HAP-1 (cell line): ENCODE measurements around the gene OR1J2.
"Not testable (repeated sequence)": the region's sequence is repeated elsewhere in the genome, so short reads cannot be mapped to it uniquely, and the experiment has no call there.

Source experiments
- DNase-seq, 2 experiments: peaks; one replicate each; pipeline ENCODE4 v3.0.0-alpha.2; 2016 to 2020; ENCODE audit warnings: low spot score in 2 of 2
- H3K27me3 ChIP-seq: fragments of 250-450 bp; sonication (Bioruptor Pico); 2 replicates; pipeline ENCODE4 v1.5.1; 2020; ENCODE audit warnings: low read depth, mild to moderate bottlenecking, moderate library complexity
- H3K36me3 ChIP-seq: fragments of 250-450 bp; sonication (Bioruptor Pico); replicated peaks from 2 replicates; pipeline ENCODE4 v1.5.1; 2020; ENCODE audit warnings: mild to moderate bottlenecking
- H3K4me1 ChIP-seq: fragments of 250-450 bp; sonication (Bioruptor Pico); 2 replicates; pipeline ENCODE4 v1.5.1; 2020; ENCODE audit warnings: mild to moderate bottlenecking
- H3K4me3 ChIP-seq: fragments of 250-450 bp; sonication (Bioruptor Pico); 2 replicates; pipeline ENCODE4 v1.5.1; 2020; ENCODE audit warnings: mild to moderate bottlenecking, moderate library complexity
- H3K9me3 ChIP-seq: fragments of 250-450 bp; sonication (Bioruptor Pico); 2 replicates; pipeline ENCODE4 v1.5.1; 2020; ENCODE audit warnings: mild to moderate bottlenecking, moderate library complexity
- in situ Hi-C: fragments of 300-500 bp; cut with MboI; formaldehyde crosslinking; loops from 3 replicates; pipeline ENCODE4 v1.14.3; 2020; ENCODE audit warnings: low sequenced_read_pairs, inconsistent platforms, mixed read lengths

OR1J2 gene

DNA sequence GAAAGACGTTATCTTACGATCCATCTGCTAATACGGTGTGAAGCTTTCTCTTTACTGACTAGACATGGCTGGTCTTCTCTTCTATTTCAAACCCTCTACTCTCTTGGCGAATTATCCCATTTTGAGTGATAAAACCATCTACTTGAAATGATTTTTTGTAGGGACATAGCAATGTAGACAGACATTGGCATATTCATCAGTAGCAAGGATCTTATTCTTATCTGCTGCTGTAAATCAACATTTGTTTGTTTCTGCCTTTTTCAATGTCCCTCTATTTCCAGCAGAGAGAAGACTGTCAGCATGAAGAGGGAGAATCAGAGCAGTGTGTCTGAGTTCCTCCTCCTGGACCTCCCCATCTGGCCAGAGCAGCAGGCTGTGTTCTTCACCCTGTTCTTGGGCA, 8.2 kb downstream of the OR1J2 start, which contains the start of gene OR1J4:
OR1J4 (plus strand) TSS at position 301 of the 400 bp plus-strand sequence; CDS start at position 301, 0 bp downstream.
- Histone ChIP-seq H3K9me3 (no peaks in the 10 kb centered on the region), H3K4me1 (no peaks in the 10 kb centered on the region), H3K4me3 (no peak within 1 kb of the TSS), H3K36me3 (no peaks in the 10 kb centered on the region), H3K27me3 (no peaks in the 10 kb centered on the region)
- no peak for DNase-seq
- in situ Hi-C loops = no loop called here

DNA sequence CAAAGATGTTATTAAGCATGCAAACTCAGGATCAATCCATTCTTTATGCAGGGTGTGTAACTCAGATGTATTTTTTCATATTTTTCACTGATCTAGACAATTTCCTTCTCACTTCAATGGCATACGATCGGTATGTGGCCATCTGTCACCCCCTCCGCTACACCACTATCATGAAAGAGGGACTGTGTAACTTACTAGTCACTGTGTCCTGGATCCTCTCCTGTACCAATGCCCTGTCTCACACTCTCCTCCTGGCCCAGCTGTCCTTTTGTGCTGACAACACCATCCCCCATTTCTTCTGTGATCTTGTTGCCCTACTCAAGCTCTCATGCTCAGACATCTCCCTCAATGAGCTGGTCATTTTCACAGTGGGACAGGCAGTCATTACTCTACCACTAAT, 8.8 kb downstream of the OR1J2 start:
- Histone ChIP-seq H3K9me3 (no peaks in the 10 kb centered on the region), H3K27me3 (no peaks in the 10 kb centered on the region), H3K4me1 (no peaks in the 10 kb centered on the region), H3K36me3 (no peaks in the 10 kb centered on the region), H3K4me3 (no peak overlapping the region)
- in situ Hi-C loops = no loop called here
- no peak for DNase-seq

DNA sequence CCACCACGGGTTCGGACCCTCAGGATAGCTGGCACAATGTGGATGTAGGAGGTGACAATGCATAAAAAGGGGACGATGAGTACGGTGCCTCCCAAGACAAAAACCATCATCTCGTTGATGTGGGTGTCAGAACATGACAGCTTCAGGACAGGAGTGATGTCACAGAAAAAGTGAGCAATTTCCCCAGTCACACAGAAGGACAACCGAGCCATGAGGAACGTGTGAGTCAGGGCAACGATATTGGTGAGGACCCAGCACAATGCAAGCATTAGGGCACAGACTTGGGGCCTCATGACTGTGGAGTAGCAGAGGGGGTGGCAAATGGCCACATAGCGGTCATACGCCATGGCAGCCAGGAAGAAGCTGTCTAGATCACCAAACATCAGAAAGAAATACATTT, 16.0 kb downstream of the OR1J2 start:
- in situ Hi-C loops = no loop called here
- no peaks in the 10 kb centered on the region for H3K4me1 ChIP-seq
- H3K27me3 ChIP-seq = peaks cover 3% of the 10 kb centered on the region; the same call in 1 of the 2 replicates
- no peak overlapping the region for H3K4me3 ChIP-seq
- H3K9me3 ChIP-seq = no peaks in the 10 kb centered on the region
- no peak for DNase-seq
- no peaks in the 10 kb centered on the region for H3K36me3 ChIP-seq

DNA sequence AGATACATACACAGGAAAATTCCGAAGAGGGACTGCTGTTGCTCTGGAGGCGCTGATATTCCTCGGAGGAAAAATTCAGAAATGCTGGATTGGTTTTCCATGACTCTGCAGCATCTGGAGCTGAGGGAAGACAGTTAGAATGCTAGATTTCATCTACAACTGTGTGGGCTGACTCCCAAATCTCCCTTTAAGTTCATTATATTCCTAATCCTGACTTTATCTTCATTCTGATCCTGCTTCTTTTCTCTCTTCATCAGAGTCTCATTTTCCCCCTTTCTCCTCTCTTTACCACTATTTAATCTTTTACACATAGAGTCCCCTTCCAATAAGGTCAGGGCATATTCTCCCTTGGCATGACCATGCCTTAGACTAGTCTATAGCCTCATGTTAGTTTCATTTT, 16.6 kb downstream of the OR1J2 start, which contains the start of gene OR1N1:
OR1N1 (minus strand) TSS at position 101 of the 400 bp plus-strand sequence; CDS start at position 101, 0 bp downstream.
- Histone ChIP-seq H3K4me3 (no peak within 1 kb of the TSS), H3K9me3 (no peaks in the 10 kb centered on the region)
- in situ Hi-C loops = no loop called here

GRCh38 chr9:122531157-122531556, 20.6 kb downstream of the OR1J2 start:
- in situ Hi-C loops, H3K4me1 ChIP-seq, H3K4me3 ChIP-seq, H3K9me3 ChIP-seq, H3K36me3 ChIP-seq, H3K27me3 ChIP-seq, DNase-seq: not testable (repeated sequence)

More for the DNA sequence above, 16.6 kb downstream of the OR1J2 start, which contains the start of gene OR1N1:
- no peaks in the 10 kb centered on the region for H3K36me3 ChIP-seq
- H3K27me3 ChIP-seq = peaks cover 3% of the 10 kb centered on the region; the same call in 1 of the 2 replicates
- H3K4me1 ChIP-seq = no peaks in the 10 kb centered on the region
- no peak for DNase-seq

DNA sequence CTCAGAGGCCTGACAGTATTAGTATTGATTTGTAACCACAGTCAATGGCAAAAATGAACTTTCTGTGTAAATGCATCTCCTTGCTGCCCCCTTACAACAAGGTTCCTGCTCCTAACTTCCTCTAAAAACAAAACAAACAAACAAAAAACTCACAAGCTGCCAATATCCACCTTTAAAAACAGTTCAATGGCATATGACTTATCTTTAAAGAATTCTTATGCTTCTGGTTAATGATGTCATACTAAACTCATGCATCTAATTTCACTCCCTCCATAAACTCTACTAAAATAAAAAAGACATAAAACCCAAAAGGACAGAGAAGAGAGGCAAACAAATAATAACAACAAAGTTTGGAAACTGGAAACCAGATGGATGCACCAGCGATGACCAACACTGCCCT, 25.5 kb downstream of the OR1J2 start:
- no peak for DNase-seq
- Histone ChIP-seq H3K4me3 (no peak overlapping the region), H3K9me3 (no peaks in the 10 kb centered on the region), H3K36me3 (no peaks in the 10 kb centered on the region), H3K27me3 (no peaks in the 10 kb centered on the region), H3K4me1 (0 out of 2 replicates have a peak, but pooled peaks cover 3% of the 10 kb centered on the region)
- in situ Hi-C loops = no loop called here

- H3K36me3 ChIP-seq, H3K4me1 ChIP-seq, DNase-seq, in situ Hi-C loops, H3K4me3 ChIP-seq, H3K9me3 ChIP-seq, H3K27me3 ChIP-seq: not testable (repeated sequence)
These were observed 26.5 kb downstream of the OR1J2 start for GRCh38 chr9:122537066-122537465.

DNA sequence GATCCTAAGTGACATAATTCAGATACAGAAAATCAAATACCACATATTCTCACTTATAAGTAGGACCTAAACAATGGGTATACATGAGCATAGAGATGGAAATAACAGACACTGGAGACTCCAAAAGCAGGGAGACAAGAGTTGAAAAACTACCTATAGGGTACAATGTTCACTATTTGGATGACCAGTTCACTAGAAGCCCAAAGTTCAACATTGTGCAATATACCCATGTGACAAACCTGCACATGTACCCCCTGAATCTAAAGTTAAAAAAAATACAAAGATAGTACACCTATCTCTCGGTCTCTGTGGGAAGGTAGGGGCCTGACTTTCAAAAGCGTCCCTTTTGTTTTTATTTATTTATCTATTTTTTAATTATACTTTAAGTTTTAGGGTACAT, 28.2 kb downstream of the OR1J2 start:
- in situ Hi-C loops = no loop called here
- no peaks in the 10 kb centered on the region for H3K9me3 ChIP-seq
- DNase-seq = no peak
- no peaks in the 10 kb centered on the region for H3K36me3 ChIP-seq
- 0 out of 2 replicates have a peak, but pooled peaks cover 3% of the 10 kb centered on the region for H3K4me1 ChIP-seq
- peaks cover 8% of the 10 kb centered on the region; the same call in 1 of the 2 replicates for H3K27me3 ChIP-seq
- no peak overlapping the region for H3K4me3 ChIP-seq

DNA sequence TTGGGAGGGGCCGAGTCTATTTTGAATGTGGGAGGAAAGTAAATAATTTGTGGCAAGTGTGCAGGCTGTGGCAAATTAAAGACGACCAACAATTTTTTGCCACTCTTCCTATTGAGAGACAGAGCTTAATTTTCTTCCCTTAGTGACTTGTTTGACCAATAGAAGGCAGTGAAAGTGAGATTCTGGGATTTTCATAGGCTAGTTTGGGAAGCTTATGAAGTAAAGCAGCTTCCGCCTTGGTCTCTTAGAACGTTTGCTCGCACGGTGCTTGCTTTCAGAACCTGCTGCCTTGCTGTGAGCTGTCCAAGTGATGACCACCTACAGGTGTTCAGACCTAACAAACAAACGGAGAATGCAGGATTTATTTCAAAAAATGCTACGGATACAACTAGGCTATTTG, 35.6 kb downstream of the OR1J2 start:
- in situ Hi-C loops = no loop called here
- Histone ChIP-seq H3K36me3 (no peaks in the 10 kb centered on the region), H3K4me3 (no peak overlapping the region), H3K9me3 (no peaks in the 10 kb centered on the region), H3K4me1 (no peaks in the 10 kb centered on the region), H3K27me3 (peaks cover 8% of the 10 kb centered on the region; the same call in 1 of the 2 replicates)
- no peak for DNase-seq

DNA sequence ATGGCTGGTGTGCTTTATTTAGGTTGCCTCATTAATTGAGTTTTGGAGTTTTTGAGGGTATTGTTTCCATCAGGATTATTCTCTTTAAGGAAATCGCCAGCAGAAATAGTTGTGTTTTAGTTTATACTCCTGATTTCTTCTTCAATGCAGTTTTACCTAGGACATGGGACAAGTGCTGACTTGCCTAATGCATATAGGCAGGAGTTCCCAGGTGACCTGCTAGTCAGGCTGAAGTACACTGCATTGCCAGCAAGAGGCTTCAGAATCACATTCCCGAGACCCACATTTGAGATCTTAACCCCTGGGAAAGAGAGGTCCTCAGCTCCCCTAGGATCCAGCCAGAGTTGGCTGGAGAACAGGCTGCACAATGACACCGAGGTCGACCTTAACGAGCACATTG, 40.8 kb downstream of the OR1J2 start:
- Histone ChIP-seq H3K4me1 (no peaks in the 10 kb centered on the region), H3K9me3 (no peaks in the 10 kb centered on the region), H3K36me3 (no peaks in the 10 kb centered on the region), H3K27me3 (peaks cover 4% of the 10 kb centered on the region), H3K4me3 (no peak overlapping the region)
- no peak for DNase-seq
- in situ Hi-C loops = no loop called here

GRCh38 chr9:122552812-122553211, 42.2 kb downstream of the OR1J2 start, which contains the start of gene OR1N2:
Gene OR1N2, plus strand, starts transcription at chr9:122553112. Its CDS starts 100 bp downstream, at chr9:122553212.
- Histone ChIP-seq H3K4me1 (no peaks in the 10 kb centered on the region), H3K27me3 (peaks cover 4% of the 10 kb centered on the region), H3K4me3 (no peak within 1 kb of the TSS), H3K9me3 (no peaks in the 10 kb centered on the region), H3K36me3 (no peaks in the 10 kb centered on the region)
- in situ Hi-C loops = no loop called here
- DNase-seq = no peak
